HCT116 (cell line): ENCODE results near the gene MYDGF. TPM values are rescaled to one million over a fixed set of nuclear protein-coding genes. Genes with fewer than 3 reads are reported as not detected.

Experiments
- ATAC-seq: fragments of 200-7000 bp; cut with Tn5 transposase; 2 replicates; pipeline ENCODE4 v1.9.1; 2020; ENCODE audit warnings: mild to moderate bottlenecking, moderate library complexity
- BruUV-seq: library from RNA; stranded (reverse); fragments of 400-500 nt; replicated peaks from 2 replicates; lab custom pipeline; 2021; lab: Mats Ljungman, UMichigan
- CTCF ChIA-PET: fragments of 300-600 bp; sonication (Branson Sonifier 250); formaldehyde crosslinking; loops from one replicate; lab custom pipeline; 2021; ENCODE audit warnings: antibody characterized with exemption; lab: Charles Lee
- POLR2A ChIA-PET: fragments of 300-600, 350-600 bp; sonication (Branson Sonifier 250); formaldehyde crosslinking; loops from one replicate; lab custom pipeline; 2021; ENCODE audit warnings: antibody characterized with exemption; lab: Charles Lee
- RAD21 ChIA-PET, 2 experiments: fragments of 300-600 bp; sonication (Branson Sonifier 250); formaldehyde crosslinking; loops; one replicate each; lab custom pipeline; 2023; ENCODE audit warnings: low total read pairs in 2 of 2; ENCODE audit not compliant: uncharacterized antibody in 2 of 2, unreplicated experiment in 2 of 2, low non-redundant PET in 1 of 2; lab: Charles Lee
- DNase-seq: peaks from one replicate; pipeline ENCODE4 v3.0.0-alpha.2; 2010; ENCODE audit warnings: low read depth, low spot score
- H2AFZ ChIP-seq: fragments of 200-600 bp; shearing (Covaris generic), sonication (generic); 2 replicates; pipeline ENCODE4 v1.6.1; 2017; ENCODE audit warnings: low read depth, mixed run types, mixed read lengths, antibody characterized with exemption, low read length; ENCODE audit not compliant: poor library complexity, severe bottlenecking
- H3K27ac ChIP-seq: 2 replicates; pipeline ENCODE4 v1.5.1; 2012; ENCODE audit warnings: low read depth, low read length
- H3K27me3 ChIP-seq: fragments of 200-600 bp; sonication (generic); 2 replicates; pipeline ENCODE4 v1.6.1; 2016; ENCODE audit warnings: mixed run types, low read length, mixed read lengths; ENCODE audit not compliant: insufficient read depth
- H3K36me3 ChIP-seq, 2 experiments: fragments of 200-500 bp in 1 of 2; fragments of 200-600 bp in 1 of 2; sonication (Bioruptor generic) in 1 of 2; sonication (generic) in 1 of 2; 2 replicates each; pipeline versions ENCODE4 v1.5.1 to v1.6.1; 2014 to 2016; ENCODE audit warnings: low read length in 2 of 2, inconsistent platforms in 1 of 2, mixed read lengths in 1 of 2, mixed run types in 1 of 2; ENCODE audit not compliant: insufficient read depth in 2 of 2, control insufficient read depth in 1 of 2
- H3K4me1 ChIP-seq, 2 experiments: fragments of 200-600 bp in 1 of 2; sonication (generic) in 1 of 2; 2 replicates each; pipeline versions ENCODE4 v1.5.1 to v1.6.1; 2012 to 2017; ENCODE audit warnings: low read length in 2 of 2, inconsistent platforms in 1 of 2, mild to moderate bottlenecking in 1 of 2, mixed read lengths in 1 of 2, mixed run types in 1 of 2, moderate library complexity in 1 of 2; ENCODE audit not compliant: insufficient read depth in 2 of 2, control insufficient read depth in 1 of 2
- H3K4me2 ChIP-seq: fragments of 200-600 bp; sonication (generic); 2 replicates; pipeline ENCODE4 v1.6.1; 2017; ENCODE audit warnings: mixed run types, low read length, mixed read lengths
- H3K4me3 ChIP-seq, 2 experiments: fragments of 200-600 bp in 1 of 2; sonication (generic) in 1 of 2; replicated peaks in 1 of 2; 2 replicates each; pipeline ENCODE4 v1.5.1; 2011 to 2016; ENCODE audit warnings: low read length in 2 of 2, control low read depth in 1 of 2, low read depth in 1 of 2, mild to moderate bottlenecking in 1 of 2, mixed read lengths in 1 of 2, mixed run types in 1 of 2
- H3K79me2 ChIP-seq: fragments of 200-600 bp; sonication (generic); 2 replicates; pipeline ENCODE4 v1.6.1; 2017; ENCODE audit warnings: mild to moderate bottlenecking, mixed run types, low read length, moderate library complexity, mixed read lengths; ENCODE audit not compliant: insufficient read depth
- H3K9ac ChIP-seq: fragments of 200-600 bp; sonication (generic); 2 replicates; pipeline ENCODE4 v1.6.1; 2016; ENCODE audit warnings: low read length, mixed read lengths
- H3K9me2 ChIP-seq: fragments of 200-600 bp; sonication (generic), shearing (Covaris generic); 2 replicates; pipeline ENCODE4 v1.6.1; 2017; ENCODE audit warnings: mixed run types, mild to moderate bottlenecking, moderate library complexity; ENCODE audit not compliant: insufficient read depth
- H3K9me3 ChIP-seq, 2 experiments: fragments of 200-500 bp in 1 of 2; fragments of 200-600 bp in 1 of 2; sonication (Bioruptor generic) in 1 of 2; sonication (generic) in 1 of 2; 2 replicates each; pipeline ENCODE4 v1.6.1; 2014 to 2017; ENCODE audit warnings: low read length in 2 of 2, mixed read lengths in 2 of 2, inconsistent platforms in 1 of 2, low read depth in 1 of 2, mild to moderate bottlenecking in 1 of 2, mixed run types in 1 of 2, moderate library complexity in 1 of 2; ENCODE audit not compliant: control insufficient read depth in 1 of 2, insufficient read depth in 1 of 2
- H4K20me1 ChIP-seq: fragments of 200-600 bp; sonication (generic), shearing (Covaris generic); 2 replicates; pipeline ENCODE4 v1.6.1; 2017; ENCODE audit warnings: mixed run types, mild to moderate bottlenecking, moderate library complexity; ENCODE audit not compliant: insufficient read depth
- CBX3 ChIP-seq: IDR thresholded peaks from 2 replicates; pipeline ENCODE4 v1.6.1; 2012; ENCODE audit warnings: low read depth
- CEBPB ChIP-seq: IDR thresholded peaks from 2 replicates; pipeline ENCODE4 v1.6.1; 2012; ENCODE audit warnings: low read depth
- ELF1 ChIP-seq: IDR thresholded peaks from 2 replicates; pipeline ENCODE4 v1.6.1; 2012; ENCODE audit warnings: low read depth, borderline replicate concordance
- FOSL1 ChIP-seq: IDR thresholded peaks from 2 replicates; pipeline ENCODE4 v1.6.1; 2012; ENCODE audit warnings: low read depth
- JUND ChIP-seq: IDR thresholded peaks from 2 replicates; pipeline ENCODE4 v1.6.1; 2012
- POLR2AphosphoS5 ChIP-seq: IDR thresholded peaks from 2 replicates; pipeline ENCODE4 v1.6.1; 2011; ENCODE audit warnings: mild to moderate bottlenecking, low read depth, low read length, moderate library complexity
- RAD21 ChIP-seq: IDR thresholded peaks from 2 replicates; pipeline ENCODE4 v1.6.1; 2012; ENCODE audit warnings: low read depth, mild to moderate bottlenecking
- REST ChIP-seq: IDR thresholded peaks from 2 replicates; pipeline ENCODE4 v1.6.1; 2012; ENCODE audit warnings: low read depth
- TCF7L2 ChIP-seq: IDR thresholded peaks from 2 replicates; pipeline ENCODE4 v1.7.0; 2011; ENCODE audit warnings: borderline replicate concordance, inconsistent platforms; ENCODE audit not compliant: insufficient read depth, insufficient read length; ENCODE audit errors: extremely low read depth
- ZNF274 ChIP-seq: fragments of 200-500 bp; sonication (Bioruptor generic); IDR thresholded peaks from 2 replicates; pipeline ENCODE4 v1.6.1; 2014; ENCODE audit warnings: mild to moderate bottlenecking, low read depth, low read length, inconsistent platforms
- intact Hi-C: fragments of 100-400 bp; cut with micrococcal nuclease; formaldehyde crosslinking; loops from 2 replicates; pipeline ENCODE4 v1.10.0; 2022
- total RNA-seq: library from RNA; stranded (reverse); gene quantifications from one replicate; pipeline ENCODE4 v1.2.1, GENCODE V29; 2021; ENCODE audit not compliant: unreplicated experiment
- TF ChIP-seq, protein P1 (sequence below): IDR thresholded peaks from 2 replicates; pipeline ENCODE4 v1.6.1; 2012

MYDGF gene
- total RNA-seq, 1 experiment from 2014 or later, result 110 TPM

- ChIA-PET CTCF (interaction anchor here (0.8 to 1.3 kb wide), 2 partner anchors 36 to 78 kb away, joined by 4 to 7 read pairs; partner anchors contain the start of gene FEM1A), RAD21 (no interaction called here), POLR2A (interaction anchor here (1.0 to 1.3 kb wide), 3 partner anchors 12 to 977 kb away, joined by 4 read pairs; partner anchors contain the start of gene RPL36)
- ATAC-seq (peak; percentile 2; the same call in 1 of the 2 replicates), DNase-seq (no peak)
- H3K36me3 ChIP-seq, result peaks cover 7 to 64% of the 10 kb centered on the region in 2 experiments; a peak in 3 of 4 replicates
- H3K79me2 ChIP-seq, result peaks cover 44% of the 10 kb centered on the region; the same call in 1 of the 2 replicates
- TF ChIP-seq FOSL1 (no peak), CBX3 (no peak), RAD21 (no peak), CEBPB (no peak), ZNF274 (no peak), TCF7L2 (no peak), JUND (no peak)
- TF ChIP-seq, protein P1, sequence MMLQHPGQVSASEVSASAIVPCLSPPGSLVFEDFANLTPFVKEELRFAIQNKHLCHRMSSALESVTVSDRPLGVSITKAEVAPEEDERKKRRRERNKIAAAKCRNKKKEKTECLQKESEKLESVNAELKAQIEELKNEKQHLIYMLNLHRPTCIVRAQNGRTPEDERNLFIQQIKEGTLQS, result no peak
- H3K4me1 ChIP-seq, result peaks cover 18 to 37% of the 10 kb centered on the region in 2 experiments
- peak overlapping the region; percentile 37 to 43; a peak in 2 of 4 replicates for H3K4me3 ChIP-seq
- intact Hi-C loops, result no loop called here
- H3K9me3 ChIP-seq, result no peaks in the 10 kb centered on the region
- no peaks in the 10 kb centered on the region for H3K27me3 ChIP-seq
- H3K4me2 ChIP-seq, result peak overlapping the region; percentile 81
- H4K20me1 ChIP-seq, result no peaks in the 10 kb centered on the region
- H3K9ac ChIP-seq, result peak overlapping the region; percentile 79
- peak overlapping the region; percentile 91 for H3K27ac ChIP-seq
- H2AFZ ChIP-seq, result no peak overlapping the region
- no peaks in the 10 kb centered on the region for H3K9me2 ChIP-seq
- BruUV-seq, result no TSS peak
Measured at GRCh38 chr19:4712771-4713170, 42.6 kb upstream of the MYDGF start.

DNA sequence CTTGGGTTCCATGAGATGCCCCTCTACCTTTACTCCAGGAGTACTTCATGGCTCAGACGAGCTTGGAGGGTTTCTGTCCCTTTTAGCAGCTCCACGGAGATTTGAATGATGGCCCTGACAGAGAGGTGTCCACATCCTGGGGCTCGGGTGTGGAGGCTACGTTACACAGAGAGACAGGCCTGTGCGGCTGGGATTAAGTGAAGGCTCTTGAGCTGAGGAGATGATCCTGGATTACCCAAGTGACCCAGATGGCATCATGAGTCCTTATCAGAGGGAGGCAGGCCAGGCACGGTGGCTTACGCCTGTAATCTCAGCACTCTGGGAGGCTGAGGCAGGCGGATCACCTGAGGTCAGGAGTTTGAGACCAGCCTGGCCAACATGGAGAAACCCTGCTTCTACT, 41.1 kb upstream of the MYDGF start:
- ATAC-seq (no peak), DNase-seq (no peak)
- no peak overlapping the region for H3K9ac ChIP-seq
- CTCF ChIA-PET, result no interaction called here
- H2AFZ ChIP-seq, result no peak overlapping the region
- H4K20me1 ChIP-seq, result no peaks in the 10 kb centered on the region
- H3K9me3 ChIP-seq, result no peaks in the 10 kb centered on the region
- no peak overlapping the region for H3K4me2 ChIP-seq
- no peak overlapping the region for H3K27ac ChIP-seq
- H3K9me2 ChIP-seq, result no peaks in the 10 kb centered on the region
- H3K27me3 ChIP-seq, result no peaks in the 10 kb centered on the region
- H3K4me3 ChIP-seq, result no peak overlapping the region
- BruUV-seq, result no TSS peak
- RAD21 ChIA-PET, result no interaction called here
- intact Hi-C loops, result no loop called here
- H3K79me2 ChIP-seq, result peaks cover 34% of the 10 kb centered on the region; the same call in 1 of the 2 replicates
- TF ChIP-seq POLR2AphosphoS5 (no peak), CEBPB (no peak), REST (no peak), CBX3 (no peak), ELF1 (no peak), TCF7L2 (no peak)
- POLR2A ChIA-PET, result no interaction called here
- peaks cover 18 to 37% of the 10 kb centered on the region in 2 experiments for H3K4me1 ChIP-seq
- peaks cover 3 to 55% of the 10 kb centered on the region in 2 experiments; a peak in 2 of 4 replicates for H3K36me3 ChIP-seq
